ENCODE measurements around the gene L3MBTL2. TPM values are rescaled to one million over a fixed set of nuclear protein-coding genes. Genes with fewer than 3 reads are reported as not detected.

L3MBTL2 gene
- total RNA-seq, 1 experiment from 2014 or later: 27.0 TPM

DNA sequence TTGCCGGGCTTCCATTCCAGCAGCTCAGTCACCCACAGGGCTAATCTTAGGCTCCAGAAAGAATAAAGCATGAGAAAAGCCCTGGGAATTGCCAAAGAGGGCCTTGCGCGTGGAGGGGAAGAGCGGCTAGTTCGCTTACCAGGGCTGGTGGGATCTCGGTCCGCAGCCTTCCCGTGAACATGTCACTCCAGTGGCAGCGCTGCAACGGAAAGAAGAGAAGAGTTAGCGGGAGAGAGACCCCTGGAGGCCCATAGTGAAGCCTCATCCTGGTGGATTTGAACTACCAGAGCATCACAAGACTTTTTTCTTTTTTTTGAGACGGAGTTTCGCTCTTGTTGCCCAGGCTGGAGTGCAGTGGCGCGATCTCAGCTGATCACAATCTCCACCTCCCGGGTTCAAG lies 62.8 kb downstream of the L3MBTL2 start:
- Mint-ChIP-seq H3K27ac (ENCODE audit: unreplicated experiment) (no peak overlapping the region), H3K36me3 (ENCODE audit: insufficient read depth, unreplicated experiment) (peaks cover 95% of the 10 kb centered on the region), H3K27me3 (ENCODE audit: unreplicated experiment) (no peaks in the 10 kb centered on the region), H3K4me1 (ENCODE audit: low read depth, unreplicated experiment) (no peaks in the 10 kb centered on the region), H3K9me3 (ENCODE audit: low read depth, unreplicated experiment) (no peaks in the 10 kb centered on the region), H3K4me3 (ENCODE audit: low read depth, unreplicated experiment) (no peak overlapping the region)
- CTCF ChIA-PET: no interaction called here
- intact Hi-C loops (cut with micrococcal nuclease; ENCODE audit: unreplicated experiment): no loop called here
- DNase-seq: no peak
- TF ChIP-seq, protein P1, sequence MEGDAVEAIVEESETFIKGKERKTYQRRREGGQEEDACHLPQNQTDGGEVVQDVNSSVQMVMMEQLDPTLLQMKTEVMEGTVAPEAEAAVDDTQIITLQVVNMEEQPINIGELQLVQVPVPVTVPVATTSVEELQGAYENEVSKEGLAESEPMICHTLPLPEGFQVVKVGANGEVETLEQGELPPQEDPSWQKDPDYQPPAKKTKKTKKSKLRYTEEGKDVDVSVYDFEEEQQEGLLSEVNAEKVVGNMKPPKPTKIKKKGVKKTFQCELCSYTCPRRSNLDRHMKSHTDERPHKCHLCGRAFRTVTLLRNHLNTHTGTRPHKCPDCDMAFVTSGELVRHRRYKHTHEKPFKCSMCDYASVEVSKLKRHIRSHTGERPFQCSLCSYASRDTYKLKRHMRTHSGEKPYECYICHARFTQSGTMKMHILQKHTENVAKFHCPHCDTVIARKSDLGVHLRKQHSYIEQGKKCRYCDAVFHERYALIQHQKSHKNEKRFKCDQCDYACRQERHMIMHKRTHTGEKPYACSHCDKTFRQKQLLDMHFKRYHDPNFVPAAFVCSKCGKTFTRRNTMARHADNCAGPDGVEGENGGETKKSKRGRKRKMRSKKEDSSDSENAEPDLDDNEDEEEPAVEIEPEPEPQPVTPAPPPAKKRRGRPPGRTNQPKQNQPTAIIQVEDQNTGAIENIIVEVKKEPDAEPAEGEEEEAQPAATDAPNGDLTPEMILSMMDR (IDR thresholded peaks at IDR 0.05; ENCODE audit: unreplicated experiment): no peak
- BruUV-seq (replicated peaks): no TSS peak

DNA sequence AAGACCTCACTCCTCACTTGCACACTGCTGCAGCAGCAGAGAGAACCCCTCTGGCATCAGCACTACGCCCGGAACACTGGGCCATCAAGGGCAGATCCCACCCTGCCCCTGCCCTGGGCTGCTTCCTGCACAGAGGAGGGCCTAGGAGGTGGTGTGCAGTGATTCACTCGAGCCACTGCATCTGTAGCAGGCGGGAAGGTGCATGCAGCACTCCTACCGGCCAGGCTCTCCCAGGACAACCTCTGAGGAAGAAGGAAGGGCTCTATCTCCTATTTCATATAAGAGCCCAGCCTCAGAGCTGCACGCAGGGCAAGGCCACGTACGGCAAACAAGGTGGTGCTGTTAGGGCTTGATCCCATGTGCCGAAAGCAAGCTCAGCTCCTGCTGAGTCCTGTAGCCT lies 66.7 kb downstream of the L3MBTL2 start:
- DNase-seq: no peak
- Mint-ChIP-seq H3K36me3 (ENCODE audit: insufficient read depth, unreplicated experiment) (peaks cover 86% of the 10 kb centered on the region), H3K4me1 (ENCODE audit: low read depth, unreplicated experiment) (no peaks in the 10 kb centered on the region), H3K4me3 (ENCODE audit: low read depth, unreplicated experiment) (no peak overlapping the region), H3K27me3 (ENCODE audit: unreplicated experiment) (no peaks in the 10 kb centered on the region), H3K9me3 (ENCODE audit: low read depth, unreplicated experiment) (no peaks in the 10 kb centered on the region), H3K27ac (ENCODE audit: unreplicated experiment) (no peak overlapping the region)
- intact Hi-C loops (cut with micrococcal nuclease; ENCODE audit: unreplicated experiment): no loop called here
- CTCF ChIA-PET: no interaction called here
- no TSS peak for BruUV-seq (replicated peaks)
- TF ChIP-seq, protein P1 (IDR thresholded peaks at IDR 0.05; ENCODE audit: unreplicated experiment): no peak

DNA sequence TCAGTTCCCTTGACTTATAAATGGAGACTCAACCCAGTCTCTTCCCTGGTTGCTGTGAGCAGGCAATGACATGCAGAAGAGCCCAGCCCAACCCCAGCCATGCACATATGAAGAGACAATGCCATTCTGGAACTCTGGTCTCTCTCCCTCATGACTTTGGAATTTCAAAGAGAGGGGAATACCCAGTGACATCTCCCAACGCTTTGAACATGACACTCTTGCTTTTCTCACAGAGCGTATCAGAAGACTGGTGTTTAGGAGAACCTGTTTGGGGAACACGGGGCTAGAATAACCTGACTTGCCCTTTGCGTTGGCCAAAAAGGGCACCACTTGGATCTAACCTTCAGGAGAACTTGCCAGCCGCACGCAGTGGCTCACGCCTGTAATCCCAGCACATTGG lies 68.0 kb downstream of the L3MBTL2 start:
- H3K36me3 Mint-ChIP-seq (ENCODE audit: insufficient read depth, unreplicated experiment): peaks cover 84% of the 10 kb centered on the region
- CTCF ChIA-PET: no interaction called here
- intact Hi-C loops (cut with micrococcal nuclease; ENCODE audit: unreplicated experiment): no loop called here
- TF ChIP-seq, protein P1 (IDR thresholded peaks at IDR 0.05; ENCODE audit: unreplicated experiment): no peak
- DNase-seq: no peak
- H3K27ac Mint-ChIP-seq (ENCODE audit: unreplicated experiment): no peak overlapping the region
- H3K4me1 Mint-ChIP-seq (ENCODE audit: low read depth, unreplicated experiment): no peaks in the 10 kb centered on the region
- BruUV-seq (replicated peaks): no TSS peak
- H3K27me3 Mint-ChIP-seq (ENCODE audit: unreplicated experiment): no peaks in the 10 kb centered on the region
- H3K9me3 Mint-ChIP-seq (ENCODE audit: low read depth, unreplicated experiment): no peaks in the 10 kb centered on the region
- no peak overlapping the region for H3K4me3 Mint-ChIP-seq (ENCODE audit: low read depth, unreplicated experiment)

DNA sequence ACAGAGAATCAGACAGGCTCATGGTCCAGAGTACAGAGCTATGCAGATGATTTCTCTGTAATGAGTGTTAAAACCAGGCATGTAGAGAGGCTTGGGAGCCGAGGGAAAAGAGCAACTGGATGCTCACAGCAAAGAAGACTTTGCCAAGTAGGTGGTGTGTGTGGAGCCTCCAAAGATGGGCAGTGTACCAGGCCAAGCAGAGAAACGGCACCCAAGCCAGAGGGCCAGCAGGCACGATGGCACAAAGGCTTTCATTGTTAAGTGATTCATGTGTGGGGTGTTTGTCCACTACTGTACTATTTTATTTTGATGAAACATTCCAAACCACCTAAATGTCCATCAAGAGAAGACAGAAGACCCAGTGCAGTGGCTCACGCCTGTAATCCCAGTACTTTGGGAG lies 69.7 kb downstream of the L3MBTL2 start:
- intact Hi-C loops (cut with micrococcal nuclease; ENCODE audit: unreplicated experiment): no loop called here

More for the DNA sequence above, 69.7 kb downstream of the L3MBTL2 start:
- CTCF ChIA-PET: interaction anchor here (1.0 kb wide), 1 partner anchor 10 kb away, joined by 5 read pairs; no protein-coding TSS in a partner anchor
- H3K27ac Mint-ChIP-seq (ENCODE audit: unreplicated experiment): no peak overlapping the region
- H3K36me3 Mint-ChIP-seq (ENCODE audit: insufficient read depth, unreplicated experiment): peaks cover 84% of the 10 kb centered on the region
- no peaks in the 10 kb centered on the region for H3K9me3 Mint-ChIP-seq (ENCODE audit: low read depth, unreplicated experiment)
- no peaks in the 10 kb centered on the region for H3K4me1 Mint-ChIP-seq (ENCODE audit: low read depth, unreplicated experiment)
- H3K4me3 Mint-ChIP-seq (ENCODE audit: low read depth, unreplicated experiment): no peak overlapping the region
- no TSS peak for BruUV-seq (replicated peaks)
- TF ChIP-seq, protein P1 (IDR thresholded peaks at IDR 0.05; ENCODE audit: unreplicated experiment): no peak
- no peaks in the 10 kb centered on the region for H3K27me3 Mint-ChIP-seq (ENCODE audit: unreplicated experiment)
- no peak for DNase-seq
